Mesenchymal stem cell (in vitro differentiated cells and primary cell): Measurements from ENCODE around the gene FIG4.

Source experiments
- DNase-seq: peaks from one replicate; pipeline ENCODE4 v3.0.0-alpha.2; 2013
- H2AFZ ChIP-seq: one replicate; pipeline ENCODE4 v1.6.1; 2013; ENCODE audit warnings: low read depth, mild to moderate bottlenecking, control low read depth, inconsistent platforms, low read length, moderate library complexity
- H2AK5ac ChIP-seq: 2 replicates; pipeline ENCODE4 v1.6.1; 2013; ENCODE audit warnings: low read length, moderate library complexity, mild to moderate bottlenecking, inconsistent platforms; ENCODE audit not compliant: severe bottlenecking
- H2BK120ac ChIP-seq: one replicate; pipeline ENCODE4 v1.6.1; 2013; ENCODE audit warnings: low read depth, mild to moderate bottlenecking, inconsistent platforms, low read length, moderate library complexity
- H2BK12ac ChIP-seq, 2 experiments: one replicate each; pipeline ENCODE4 v1.6.1; 2013; ENCODE audit warnings: inconsistent platforms in 2 of 2, low read length in 2 of 2, mild to moderate bottlenecking in 2 of 2, moderate library complexity in 2 of 2, control low read depth in 1 of 2
- H2BK15ac ChIP-seq: one replicate; pipeline ENCODE4 v1.6.1; 2013; ENCODE audit warnings: mild to moderate bottlenecking, low read depth, inconsistent platforms; ENCODE audit not compliant: poor library complexity, severe bottlenecking
- H2BK5ac ChIP-seq: 2 replicates; pipeline ENCODE4 v1.6.1; 2013; ENCODE audit warnings: low read depth, mild to moderate bottlenecking, low read length, control low read depth, inconsistent platforms; ENCODE audit not compliant: poor library complexity, severe bottlenecking
- H3K14ac ChIP-seq, 2 experiments: one replicate each; pipeline ENCODE4 v1.6.1; 2013; ENCODE audit warnings: inconsistent platforms in 2 of 2, low read length in 2 of 2, control low read depth in 1 of 2, mild to moderate bottlenecking in 1 of 2, moderate library complexity in 1 of 2
- H3K18ac ChIP-seq, 2 experiments: one replicate each; pipeline ENCODE4 v1.6.1; 2013; ENCODE audit warnings: inconsistent platforms in 2 of 2, low read length in 2 of 2, control low read depth in 1 of 2, low read depth in 1 of 2, mild to moderate bottlenecking in 1 of 2
- H3K23ac ChIP-seq, 2 experiments: one replicate each; pipeline ENCODE4 v1.6.1; 2013; ENCODE audit warnings: inconsistent platforms in 2 of 2, low read length in 2 of 2, mild to moderate bottlenecking in 2 of 2, moderate library complexity in 2 of 2, control low read depth in 1 of 2
- H3K27ac ChIP-seq: 2 replicates; pipeline ENCODE4 v1.5.1; 2013; ENCODE audit warnings: mild to moderate bottlenecking, moderate library complexity, low read length, control low read depth, inconsistent platforms; ENCODE audit not compliant: poor library complexity, severe bottlenecking
- H3K27me3 ChIP-seq, 2 experiments: 2 replicates each; pipeline versions ENCODE4 v1.6.1 to v1.7.0; 2013; ENCODE audit warnings: low read length in 2 of 2, mild to moderate bottlenecking in 2 of 2, moderate library complexity in 2 of 2, control low read depth in 1 of 2, inconsistent platforms in 1 of 2; ENCODE audit not compliant: control insufficient read depth in 1 of 2, insufficient read depth in 1 of 2
- H3K36me3 ChIP-seq, 2 experiments: 2 replicates each; pipeline versions ENCODE4 v1.6.1 to v1.7.0; 2013; ENCODE audit warnings: low read length in 2 of 2, control low read depth in 1 of 2, inconsistent platforms in 1 of 2, low read depth in 1 of 2, mild to moderate bottlenecking in 1 of 2; ENCODE audit not compliant: insufficient read depth in 2 of 2, control insufficient read depth in 1 of 2
- H3K4ac ChIP-seq, 2 experiments: one replicate each; pipeline ENCODE4 v1.6.1; 2013; ENCODE audit warnings: inconsistent platforms in 2 of 2, low read length in 2 of 2, mild to moderate bottlenecking in 2 of 2, moderate library complexity in 2 of 2, control low read depth in 1 of 2, low read depth in 1 of 2
- H3K4me1 ChIP-seq: 2 replicates; pipeline ENCODE4 v1.6.1; 2013; ENCODE audit warnings: low read depth, low read length, control low read depth; ENCODE audit not compliant: control insufficient read depth, insufficient read depth
- H3K4me2 ChIP-seq: 2 replicates; pipeline ENCODE4 v1.6.1; 2013; ENCODE audit warnings: low read length, mild to moderate bottlenecking, inconsistent platforms; ENCODE audit not compliant: poor library complexity, severe bottlenecking
- H3K4me3 ChIP-seq, 2 experiments: 2 replicates each; pipeline versions ENCODE4 v1.5.1 to v1.7.0; 2013; ENCODE audit warnings: low read length in 2 of 2, mild to moderate bottlenecking in 2 of 2, control low read depth in 1 of 2, low read depth in 1 of 2; ENCODE audit not compliant: insufficient read depth in 1 of 2
- H3K79me1 ChIP-seq: replicated peaks from 2 replicates; pipeline ENCODE4 v1.6.1; 2013; ENCODE audit warnings: mild to moderate bottlenecking, control low read depth, low read length, inconsistent platforms; ENCODE audit not compliant: poor library complexity, severe bottlenecking
- H3K9ac ChIP-seq: 2 replicates; pipeline ENCODE4 v1.7.0; 2013; ENCODE audit warnings: mild to moderate bottlenecking, low read length, moderate library complexity
- H3K9me3 ChIP-seq: 2 replicates; pipeline ENCODE4 v1.7.0; 2013; ENCODE audit warnings: mild to moderate bottlenecking, low read length; ENCODE audit not compliant: control insufficient read depth
- H4K8ac ChIP-seq: one replicate; pipeline ENCODE4 v1.6.1; 2013; ENCODE audit warnings: inconsistent platforms, mild to moderate bottlenecking, low read length, moderate library complexity
- H4K91ac ChIP-seq: one replicate; pipeline ENCODE4 v1.6.1; 2013; ENCODE audit warnings: mild to moderate bottlenecking, low read length, inconsistent platforms
- WGBS: methylation state at CpG from one replicate; pipeline ENCODE4 v1.1.7; 2013; ENCODE audit warnings: mixed read lengths; 5-methylcytosine and 5-hydroxymethylcytosine counted together

The FIG4 gene

DNA sequence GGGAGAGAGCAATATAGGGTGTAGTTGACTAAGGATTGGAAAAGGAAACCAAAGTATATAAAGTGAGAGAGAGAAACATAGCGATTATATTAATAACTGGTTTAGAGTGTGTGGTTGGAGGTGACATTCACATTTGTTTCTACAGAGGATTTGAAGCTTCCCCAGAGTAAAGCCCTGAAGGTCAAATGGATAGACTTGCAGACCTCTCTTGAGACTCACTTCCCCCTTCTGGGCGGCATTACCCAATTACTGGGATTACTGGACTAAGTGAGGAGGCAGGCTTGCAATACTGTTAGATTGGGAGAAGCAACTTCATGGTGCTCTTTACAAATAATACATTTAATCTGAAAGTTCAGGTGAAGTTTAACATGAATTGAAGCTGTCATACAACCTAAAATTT lies 10.7 kb downstream of the FIG4 start:
- 100% methylated on average over 1 of the region's 2 CpGs for WGBS
- Histone ChIP-seq H2AK5ac (no peak overlapping the region), H3K79me1 (peaks cover 17% of the 10 kb centered on the region), H3K4me3 (no peak overlapping the region), H3K27me3 (no peaks in the 10 kb centered on the region), H3K9me3 (no peaks in the 10 kb centered on the region), H3K18ac (no peak overlapping the region), H3K27ac (no peak overlapping the region), H3K4me2 (no peak overlapping the region), H4K91ac (no peak overlapping the region), H3K9ac (no peak overlapping the region), H3K14ac (no peak overlapping the region), H3K36me3 (no peaks in the 10 kb centered on the region), H2AFZ (no peak overlapping the region), H4K8ac (no peak overlapping the region), H2BK120ac (no peak overlapping the region), H2BK5ac (no peak overlapping the region), H3K4ac (no peak overlapping the region), H2BK12ac (no peak overlapping the region), H2BK15ac (no peak overlapping the region), H3K23ac (no peak overlapping the region), H3K4me1 (no peaks in the 10 kb centered on the region)
- DNase-seq: no peak

DNA sequence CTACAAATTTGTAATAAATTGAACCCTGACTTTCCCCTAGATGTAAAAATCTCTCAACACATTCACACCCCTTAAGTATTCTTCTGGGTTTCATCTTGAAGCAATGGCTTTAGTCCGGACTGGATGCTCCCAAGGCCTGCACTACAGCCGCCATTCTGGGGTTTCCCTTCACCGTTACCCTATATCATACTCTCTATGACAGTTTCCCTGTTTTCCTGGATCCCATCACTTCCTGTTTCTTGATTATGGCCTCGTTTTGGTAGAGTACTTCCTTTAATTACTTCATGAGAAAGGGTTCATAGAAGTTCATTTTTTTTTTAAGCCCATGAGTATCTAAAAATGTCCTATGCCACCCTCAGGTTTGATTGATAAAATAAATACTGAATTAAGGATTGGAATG lies 11.7 kb downstream of the FIG4 start:
- no peak overlapping the region for H3K9ac ChIP-seq
- no peak overlapping the region for H3K27ac ChIP-seq
- H3K4me1 ChIP-seq: no peaks in the 10 kb centered on the region
- no peaks in the 10 kb centered on the region for H3K27me3 ChIP-seq
- no peak overlapping the region for H3K4me2 ChIP-seq
- no peak overlapping the region for H2BK5ac ChIP-seq
- no peak overlapping the region for H2BK12ac ChIP-seq
- H3K79me1 ChIP-seq: peaks cover 17% of the 10 kb centered on the region
- H2AFZ ChIP-seq: no peak overlapping the region
- H3K14ac ChIP-seq: no peak overlapping the region
- H2BK120ac ChIP-seq: no peak overlapping the region
- H3K36me3 ChIP-seq: no peaks in the 10 kb centered on the region
- no peak overlapping the region for H2AK5ac ChIP-seq
- H3K18ac ChIP-seq: no peak overlapping the region
- H3K4me3 ChIP-seq: no peak overlapping the region
- WGBS: 89% methylated on average over 2 of the region's 4 CpGs
- H3K23ac ChIP-seq: no peak overlapping the region
- H3K4ac ChIP-seq: no peak overlapping the region
- no peak for DNase-seq
- H3K9me3 ChIP-seq: no peaks in the 10 kb centered on the region
- H4K91ac ChIP-seq: no peak overlapping the region
- H4K8ac ChIP-seq: no peak overlapping the region
- H2BK15ac ChIP-seq: no peak overlapping the region

DNA sequence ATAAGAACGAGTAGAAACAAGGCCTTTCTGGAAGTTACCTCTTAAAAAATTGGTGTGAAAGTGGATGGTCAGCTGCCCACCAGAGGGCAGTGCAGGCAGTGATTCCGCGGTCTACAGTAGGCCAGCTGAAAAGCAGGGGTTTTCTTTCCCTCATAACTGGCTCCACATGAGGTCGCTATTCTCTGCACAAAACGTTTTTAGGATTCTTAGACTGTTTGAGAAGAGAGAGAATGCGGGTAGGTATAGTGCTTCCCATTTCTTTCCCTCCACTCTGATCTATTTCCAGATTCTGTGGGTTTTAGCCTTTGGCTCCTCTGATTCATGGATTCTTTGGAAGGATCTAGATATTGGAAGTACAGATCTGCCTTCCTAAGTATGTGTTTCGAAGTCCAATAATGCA lies 14.2 kb downstream of the FIG4 start:
- DNase-seq: peak; percentile 86
- Histone ChIP-seq H2AK5ac (no peak overlapping the region), H3K9me3 (no peaks in the 10 kb centered on the region), H3K4me1 (no peaks in the 10 kb centered on the region), H3K36me3 (no peaks in the 10 kb centered on the region), H2BK12ac (no peak overlapping the region), H3K9ac (peak overlapping the region; percentile 47), H3K79me1 (peaks cover 14% of the 10 kb centered on the region), H3K23ac (no peak overlapping the region), H2BK15ac (no peak overlapping the region), H3K4me2 (no peak overlapping the region), H3K27ac (no peak overlapping the region), H3K18ac (no peak overlapping the region), H3K4me3 (no peak overlapping the region), H3K27me3 (no peaks in the 10 kb centered on the region), H3K14ac (no peak overlapping the region), H2BK5ac (no peak overlapping the region), H2BK120ac (no peak overlapping the region), H4K91ac (no peak overlapping the region), H2AFZ (no peak overlapping the region), H3K4ac (no peak overlapping the region), H4K8ac (no peak overlapping the region)
- 25% methylated on average over 4 of the region's 7 CpGs for WGBS

DNA sequence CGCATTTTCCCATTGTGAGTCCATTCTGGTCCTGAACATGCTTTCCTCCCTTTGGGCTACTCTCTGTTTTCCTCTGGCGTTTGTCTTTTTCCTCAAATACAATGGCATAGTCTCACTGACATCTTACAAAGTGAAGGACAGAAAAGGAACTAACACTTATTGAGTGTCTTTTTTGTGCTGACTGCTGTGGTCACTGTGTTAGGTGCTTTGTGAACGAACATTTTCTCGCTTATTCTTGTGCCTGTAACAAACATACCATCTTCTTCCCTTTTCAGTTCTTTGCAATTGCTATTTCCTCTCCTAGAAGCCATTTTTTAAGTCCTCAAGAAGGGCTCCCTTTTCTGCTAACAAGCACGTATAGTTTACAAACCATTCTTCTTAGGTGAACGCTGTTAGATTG lies 15.4 kb downstream of the FIG4 start:
- H3K27ac ChIP-seq: no peak overlapping the region
- no peak for DNase-seq
- H3K18ac ChIP-seq: no peak overlapping the region
- H2BK12ac ChIP-seq: no peak overlapping the region
- H4K8ac ChIP-seq: no peak overlapping the region
- no peaks in the 10 kb centered on the region for H3K36me3 ChIP-seq
- H3K9me3 ChIP-seq: no peaks in the 10 kb centered on the region
- no peak overlapping the region for H3K4me2 ChIP-seq
- no peak overlapping the region for H4K91ac ChIP-seq
- no peak overlapping the region for H2AK5ac ChIP-seq
- H3K27me3 ChIP-seq: no peaks in the 10 kb centered on the region
- no peak overlapping the region for H2AFZ ChIP-seq
- peaks cover 12% of the 10 kb centered on the region for H3K79me1 ChIP-seq
- H3K4me1 ChIP-seq: no peaks in the 10 kb centered on the region
- no peak overlapping the region for H2BK15ac ChIP-seq
- H3K14ac ChIP-seq: no peak overlapping the region
- H2BK5ac ChIP-seq: no peak overlapping the region
- H3K9ac ChIP-seq: no peak overlapping the region
- 90% methylated on average over 5 of the region's 6 CpGs for WGBS
- H2BK120ac ChIP-seq: no peak overlapping the region
- no peak overlapping the region for H3K23ac ChIP-seq
- no peak overlapping the region for H3K4ac ChIP-seq
- H3K4me3 ChIP-seq: no peak overlapping the region
